H1 (cell line): ENCODE results near the gene HOXA6. TPM values are rescaled to one million over a fixed set of nuclear protein-coding genes. Genes with fewer than 3 reads are reported as not detected.
A peak's percentile ranks its signal among the peaks of the same experiment; 100 is the strongest.

Experiments used
- CTCF ChIA-PET: fragments of 300-600 bp; sonication (Branson Sonifier 250); formaldehyde crosslinking; loops from one replicate; lab custom pipeline; 2021; ENCODE audit not compliant: partially characterized antibody; lab: Charles Lee
- POLR2A ChIA-PET: fragments of 300-600 bp; sonication (Branson Sonifier 250); formaldehyde crosslinking; loops from one replicate; lab custom pipeline; 2021; ENCODE audit warnings: inconsistent platforms; ENCODE audit not compliant: partially characterized antibody; lab: Charles Lee
- DNase-seq, 2 experiments: peaks; one replicate each; pipeline versions ENCODE4 v3.0.0 to v3.0.0-alpha.2; 2010 to 2022; ENCODE audit warnings: low spot score in 2 of 2, low read depth in 1 of 2, mixed read lengths in 1 of 2
- FAIRE-seq: peaks from 2 replicates; lab custom pipeline; 2011; peaks lifted over from hg19 to GRCh38; lab: Jason Lieb, UNC
- H2AFZ ChIP-seq: 2 replicates; pipeline ENCODE4 v1.8.1; 2012; ENCODE audit warnings: low read length, inconsistent platforms
- H2AK5ac ChIP-seq: 2 replicates; pipeline ENCODE4 v1.6.1; 2013; ENCODE audit warnings: low read depth, low read length
- H2BK120ac ChIP-seq: replicated peaks from 2 replicates; pipeline ENCODE3; 2013; ENCODE audit warnings: low read depth, low read length, inconsistent platforms
- H2BK12ac ChIP-seq: 2 replicates; pipeline ENCODE4 v1.6.1; 2013; ENCODE audit warnings: low read depth, low read length
- H2BK15ac ChIP-seq: 2 replicates; pipeline ENCODE4 v1.6.1; 2013; ENCODE audit warnings: low read length
- H2BK20ac ChIP-seq: 2 replicates; pipeline ENCODE4 v1.6.1; 2013; ENCODE audit warnings: low read length
- H2BK5ac ChIP-seq: 2 replicates; pipeline ENCODE4 v1.6.1; 2013; ENCODE audit warnings: low read depth, low read length
- H3K14ac ChIP-seq: 2 replicates; pipeline ENCODE4 v1.6.1; 2013; ENCODE audit warnings: inconsistent platforms; ENCODE audit not compliant: insufficient read length
- H3K18ac ChIP-seq: 2 replicates; pipeline ENCODE4 v1.6.1; 2013; ENCODE audit warnings: low read length; ENCODE audit errors: extremely low read depth
- H3K23ac ChIP-seq: 2 replicates; pipeline ENCODE4 v1.6.1; 2013; ENCODE audit warnings: inconsistent platforms; ENCODE audit not compliant: insufficient read length
- H3K23me2 ChIP-seq: 2 replicates; pipeline ENCODE4 v1.6.1; 2013; ENCODE audit warnings: low read depth, low read length
- H3K27ac ChIP-seq: 2 replicates; pipeline ENCODE4 v1.6.1; 2011; ENCODE audit warnings: low read depth, low read length, inconsistent platforms
- H3K27me3 ChIP-seq, 4 experiments: replicated peaks in 1 of 4; 1 replicate in 1 of 4; 2 replicates in 3 of 4; pipeline versions ENCODE4 v1.6.1 to v1.8.1; 2011 to 2013; ENCODE audit warnings: low read length in 3 of 4, mild to moderate bottlenecking in 3 of 4, inconsistent platforms in 2 of 4, mixed read lengths in 2 of 4, moderate library complexity in 1 of 4; ENCODE audit not compliant: control insufficient read depth in 3 of 4, insufficient read depth in 3 of 4; ENCODE audit errors: extremely low read depth in 1 of 4
- H3K36me3 ChIP-seq, 4 experiments: 2 replicates each; pipeline versions ENCODE4 v1.6.1 to v1.8.1; 2011 to 2013; ENCODE audit warnings: mild to moderate bottlenecking in 4 of 4, low read length in 3 of 4, moderate library complexity in 2 of 4, control low read depth in 1 of 4, inconsistent platforms in 1 of 4; ENCODE audit not compliant: insufficient read depth in 4 of 4, control insufficient read depth in 2 of 4
- H3K4ac ChIP-seq: replicated peaks from 2 replicates; pipeline ENCODE3; 2013; ENCODE audit warnings: low read length, low read depth, mixed read lengths, inconsistent platforms; ENCODE audit not compliant: insufficient read length
- H3K4me1 ChIP-seq, 4 experiments: replicated peaks in 1 of 4; 1 replicate in 1 of 4; 2 replicates in 3 of 4; pipeline versions ENCODE4 v1.6.1 to v1.8.1; 2011 to 2013; ENCODE audit warnings: low read length in 3 of 4, inconsistent platforms in 2 of 4, mixed read lengths in 1 of 4; ENCODE audit not compliant: insufficient read depth in 4 of 4, control insufficient read depth in 3 of 4
- H3K4me2 ChIP-seq, 2 experiments: 2 replicates each; pipeline versions ENCODE4 v1.6.1 to v1.8.1; 2011 to 2013; ENCODE audit warnings: low read depth in 2 of 2, low read length in 2 of 2, control low read depth in 1 of 2, inconsistent platforms in 1 of 2, mild to moderate bottlenecking in 1 of 2; ENCODE audit not compliant: insufficient read depth in 1 of 2
- H3K4me3 ChIP-seq, 4 experiments: fragments of 200-600, 300-600 bp in 1 of 4; sonication (generic), shearing (Covaris generic), sonication (Bioruptor Twin) in 1 of 4; 2 replicates each; pipeline versions ENCODE4 v1.5.1 to v1.8.1; 2011 to 2016; ENCODE audit warnings: low read length in 4 of 4, low read depth in 3 of 4, control low read depth in 2 of 4, inconsistent platforms in 2 of 4, mild to moderate bottlenecking in 2 of 4, mixed read lengths in 1 of 4, moderate library complexity in 1 of 4; ENCODE audit not compliant: insufficient read depth in 2 of 4; ENCODE audit errors: extremely low read depth in 1 of 4
- H3K56ac ChIP-seq: replicated peaks from 2 replicates; pipeline ENCODE3; 2013; ENCODE audit warnings: low read depth, mild to moderate bottlenecking, mixed read lengths, low read length, inconsistent platforms; ENCODE audit not compliant: insufficient read length
- H3K79me1 ChIP-seq: 2 replicates; pipeline ENCODE4 v1.6.1; 2013; ENCODE audit warnings: low read depth, low read length, control low read depth
- H3K79me2 ChIP-seq, 2 experiments: 2 replicates each; pipeline versions ENCODE4 v1.6.1 to v1.8.1; 2012 to 2013; ENCODE audit warnings: low read length in 2 of 2, mild to moderate bottlenecking in 2 of 2, inconsistent platforms in 1 of 2; ENCODE audit not compliant: insufficient read depth in 2 of 2, control insufficient read depth in 1 of 2
- H3K9ac ChIP-seq, 4 experiments: replicated peaks in 1 of 4; 1 replicate in 1 of 4; 2 replicates in 3 of 4; pipeline versions ENCODE4 v1.6.1 to v1.8.1; 2011 to 2013; ENCODE audit warnings: low read depth in 3 of 4, low read length in 3 of 4, control low read depth in 2 of 4, mild to moderate bottlenecking in 2 of 4, moderate library complexity in 2 of 4, inconsistent platforms in 1 of 4; ENCODE audit errors: extremely low read depth in 1 of 4
- H3K9me3 ChIP-seq, 2 experiments: 2 replicates each; pipeline versions ENCODE4 v1.6.1 to v1.8.1; 2012 to 2013; ENCODE audit warnings: mild to moderate bottlenecking in 2 of 2, moderate library complexity in 2 of 2, control low read depth in 1 of 2, inconsistent platforms in 1 of 2, low read depth in 1 of 2, low read length in 1 of 2, mixed read lengths in 1 of 2; ENCODE audit not compliant: insufficient read depth in 2 of 2
- H4K20me1 ChIP-seq, 2 experiments: replicated peaks in 1 of 2; 2 replicates each; pipeline versions ENCODE3 to v1.8.1; 2011 to 2013; ENCODE audit warnings: inconsistent platforms in 2 of 2, low read length in 2 of 2, mild to moderate bottlenecking in 1 of 2; ENCODE audit not compliant: insufficient read depth in 2 of 2, control insufficient read depth in 1 of 2
- H4K5ac ChIP-seq: 2 replicates; pipeline ENCODE4 v1.6.1; 2013; ENCODE audit warnings: low read length, low read depth, mixed read lengths, inconsistent platforms; ENCODE audit not compliant: insufficient read length
- H4K8ac ChIP-seq: 2 replicates; pipeline ENCODE4 v1.8.0; 2013; ENCODE audit warnings: mild to moderate bottlenecking, moderate library complexity, low read length, inconsistent platforms; ENCODE audit not compliant: insufficient read depth; ENCODE audit errors: extremely low read depth
- H4K91ac ChIP-seq: replicated peaks from 2 replicates; pipeline ENCODE3; 2013; ENCODE audit warnings: low read length, mixed read lengths, inconsistent platforms; ENCODE audit not compliant: insufficient read length
- CEBPB ChIP-seq: IDR thresholded peaks from 2 replicates; pipeline ENCODE4 v1.6.1; 2012; ENCODE audit warnings: low read depth, low read length
- NRF1 ChIP-seq: IDR thresholded peaks from 2 replicates; pipeline ENCODE4 v1.6.1; 2011; ENCODE audit warnings: mild to moderate bottlenecking, low read depth, low read length, improper control_type of control experiment
- RAD21 ChIP-seq, 2 experiments: IDR thresholded peaks in 1 of 2; conservative IDR thresholded peaks in 1 of 2; 2 replicates each; pipeline ENCODE4 v1.6.1; 2011; ENCODE audit warnings: low read depth in 2 of 2, low read length in 2 of 2, improper control_type of control experiment in 1 of 2, inconsistent platforms in 1 of 2, mild to moderate bottlenecking in 1 of 2, moderate library complexity in 1 of 2
- RBBP5 ChIP-seq: IDR thresholded peaks from 2 replicates; pipeline ENCODE4 v1.7.1; 2012; ENCODE audit warnings: low read depth, mild to moderate bottlenecking, inconsistent platforms, low read length, moderate library complexity, borderline replicate concordance
- YY1 ChIP-seq: IDR thresholded peaks from 2 replicates; pipeline ENCODE4 v1.6.1; 2011; ENCODE audit warnings: low read depth, mild to moderate bottlenecking, low read length
- WGBS, 2 experiments: shearing (Covaris generic) in 1 of 2; methylation state at CpG; one replicate each; pipeline versions ENCODE4 v1.1.6 to v1.1.7; 2013 to 2015; ENCODE audit warnings: low lambda C conversion rate in 2 of 2, mixed read lengths in 2 of 2, inconsistent platforms in 1 of 2, low coverage in 1 of 2, missing lambda C conversion rate in 1 of 2; ENCODE audit not compliant: insufficient replicate concordance in 2 of 2, insufficient coverage in 1 of 2, insufficient read length in 1 of 2; ENCODE audit errors: extremely low coverage in 1 of 2, missing lambda C conversion rate in 1 of 2; 5-methylcytosine and 5-hydroxymethylcytosine counted together
- polyA plus RNA-seq, 7 experiments: library from polyadenylated mRNA; depleted of rRNA in 3 of 7; stranded (reverse) in 5 of 7; unstranded in 2 of 7; fragments of >200 nt in 5 of 7; fragments of 200-250 nt in 2 of 7; gene quantifications; 1 replicate in 5 of 7; 2 replicates in 1 of 7; 4 replicates in 1 of 7; pipeline versions ENCODE4 v1.2.1 to v1.2.3, GENCODE V29; 2011 to 2013; ENCODE audit warnings: missing spikeins in 2 of 7, mixed read lengths in 2 of 7
- total RNA-seq: library from RNA; stranded (reverse); fragmentation: NEBNext Ultra II Directional; extraction: Animal tissue kit (Norgen Biotek cat#: 25700); gene quantifications from 2 replicates; pipeline ENCODE4 v1.2.1, GENCODE V29; 2021

HOXA6 gene
- total and polyA plus RNA-seq, 2 of the 8 experiments (the other 6 are each of a cell fraction or from before 2014, with no cell fraction given) = not detected

DNA sequence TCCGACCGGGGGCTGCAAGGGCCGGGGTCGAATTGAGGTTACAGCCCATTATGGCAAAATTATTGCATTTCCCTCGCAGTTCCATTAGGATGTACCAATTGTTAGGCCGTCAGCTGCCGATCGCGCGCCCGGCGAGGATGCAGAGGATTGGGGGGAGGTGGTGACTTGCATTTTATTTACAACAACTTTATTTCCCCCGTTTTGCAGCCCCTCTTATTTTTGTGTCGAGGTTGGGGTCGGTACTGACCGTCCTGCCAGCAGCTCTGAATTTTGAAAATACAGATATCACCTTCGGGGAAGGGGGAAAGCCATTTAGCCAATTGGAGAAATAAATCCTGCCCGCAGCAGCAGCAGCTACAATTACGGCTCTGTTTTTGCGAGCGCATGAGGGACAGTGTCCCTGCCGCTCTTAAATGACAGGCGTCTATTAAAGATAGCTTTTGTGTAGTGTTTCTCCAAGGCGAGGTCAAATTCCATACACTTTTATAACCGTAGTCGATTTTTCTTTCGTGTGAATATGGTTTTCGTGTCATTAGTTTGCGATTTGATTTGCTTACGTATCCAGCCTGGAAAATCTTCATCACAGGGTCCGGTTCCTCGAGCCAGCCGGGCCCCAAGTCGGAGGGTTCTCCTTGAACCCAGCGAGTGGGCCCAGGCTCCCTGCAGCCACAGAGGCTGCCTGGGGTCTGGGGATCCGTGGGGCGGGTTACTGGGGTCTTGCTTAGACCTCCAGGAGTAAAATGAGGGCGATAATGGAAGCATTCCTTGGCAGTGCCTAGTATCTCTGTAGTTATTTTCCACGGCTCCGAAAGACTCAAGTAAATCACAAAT is 3.4 kb downstream of the HOXA6 start:
- Histone ChIP-seq H3K4me2 (peak overlapping the region in 1 of 2 experiments; percentile 70; a peak in 1 of 4 replicates), H3K27me3 (peaks cover 97 to 100% (median 99%) of the 10 kb centered on the region in 4 experiments), H3K79me1 (no peaks in the 10 kb centered on the region), H3K4me1 (peaks cover 0 to 10% (median 5%) of the 10 kb centered on the region in 4 experiments; a peak in 5 of 7 replicates), H3K23ac (no peak overlapping the region), H3K79me2 (no peaks in the 10 kb centered on the region), H3K18ac (no peak overlapping the region), H4K8ac (no peak overlapping the region), H4K20me1 (peaks cover 26 to 31% of the 10 kb centered on the region in 2 experiments), H2AK5ac (no peak overlapping the region), H2AFZ (no peak overlapping the region), H3K14ac (no peak overlapping the region), H4K5ac (no peak overlapping the region), H2BK120ac (no peak overlapping the region), H3K23me2 (peaks cover 9% of the 10 kb centered on the region), H3K9ac (no peak overlapping the region), H2BK15ac (no peak overlapping the region), H3K36me3 (peaks cover 0 to 6% (median 0%) of the 10 kb centered on the region in 4 experiments; a peak in 1 of 8 replicates), H3K4me3 (no peak overlapping the region; a peak in 1 of 8 replicates), H4K91ac (no peak overlapping the region), H2BK20ac (no peak overlapping the region), H3K9me3 (peaks cover 0 to 3% of the 10 kb centered on the region in 2 experiments; a peak in 1 of 4 replicates), H3K56ac (no peak overlapping the region), H2BK12ac (no peak overlapping the region), H2BK5ac (no peak overlapping the region), H3K27ac (no peak overlapping the region), H3K4ac (no peak overlapping the region)
- TF ChIP-seq RAD21 (IDR thresholded peaks at IDR 0.05 in 1 of 2, conservative IDR thresholded peaks at IDR 0.05 in 1 of 2; ENCODE audit: low read depth in 2 of 2, low read length in 2 of 2) (no peak), RBBP5 (no peak), NRF1 (no peak), YY1 (no peak), CEBPB (no peak)
- POLR2A ChIA-PET = interaction anchor here (1.4 kb wide), 1 partner anchor 8 kb away, joined by 5 read pairs; the partner anchor contains the start of gene HOXA3
- WGBS, 2 experiments = 39% methylated on average over 39 of the region's 40 CpGs; no CpG with 5 or more reads in 1 of the 2 experiments
- no peak for FAIRE-seq
- CTCF ChIA-PET = interaction anchor here (0.7 to 12.5 kb wide), 43 partner anchors 10 to 1288 kb away, joined by 3 to 123 read pairs (median 6); partner anchors contain the start of genes HOXA1, HOXA10, HOXA3 and HOXA4
- DNase-seq = no peak
